Adrenal gland (tissue), 12 donors: ENCODE data around the gene LAMA2. TPM values are rescaled to one million over a fixed set of nuclear protein-coding genes. Genes with fewer than 3 reads are reported as not detected.

Experiments
- DNase-seq, 7 donors: peaks; one replicate each; pipeline ENCODE4 v3.0.0-alpha.2; 2019 to 2020
- H3K27ac ChIP-seq, 5 donors: fragments of 200-600 bp; sonication (generic) in 4 of 5; 1 replicate in 3 of 5; 2 replicates in 2 of 5; pipeline versions ENCODE4 v1.5.1 to v1.8.0; 2016 to 2020; ENCODE audit warnings: mild to moderate bottlenecking in 1 of 5
- H3K27me3 ChIP-seq: fragments of 200-600 bp; 2 replicates; pipeline ENCODE4 v1.8.0; 2021
- H3K36me3 ChIP-seq, 2 donors: fragments of 200-600 bp; replicated peaks in 1 of 2; 1 replicate in 1 of 2; 2 replicates in 1 of 2; pipeline versions ENCODE4 v1.5.1 to v1.8.0; 2018 to 2022
- H3K4me1 ChIP-seq, 2 donors: fragments of 200-600 bp; replicated peaks in 1 of 2; 1 replicate in 1 of 2; 2 replicates in 1 of 2; pipeline versions ENCODE4 v1.5.1 to v1.8.0; 2018 to 2021
- H3K4me3 ChIP-seq, 4 donors: fragments of 200-600 bp; sonication (generic) in 3 of 4; one replicate each; pipeline ENCODE4 v1.5.1; 2016 to 2018
- H3K9me3 ChIP-seq, 3 donors: fragments of 200-600 bp; sonication (generic) in 1 of 3; replicated peaks in 1 of 3; 1 replicate in 2 of 3; 2 replicates in 1 of 3; pipeline versions ENCODE4 v1.5.1 to v1.8.0; 2016 to 2021
- CTCF ChIP-seq, 6 experiments: fragments of 450-650 bp in 4 of 6; fragments of 200-600 bp in 2 of 6; sonication (generic) in 1 of 6; IDR thresholded peaks; 1 replicate in 5 of 6; 2 replicates in 1 of 6; pipeline versions ENCODE4 v1.5.1 to v1.8.0; 2016 to 2021; ENCODE audit warnings: antibody characterized with exemption in 6 of 6, mild to moderate bottlenecking in 2 of 6, moderate library complexity in 1 of 6
- POLR2A ChIP-seq, 2 donors: fragments of 450-650 bp; IDR thresholded peaks; one replicate each; pipeline ENCODE4 v1.6.1; 2017; ENCODE audit warnings: antibody characterized with exemption in 2 of 2, mild to moderate bottlenecking in 2 of 2, moderate library complexity in 1 of 2
- WGBS, 4 donors: extraction: QIAGEN DNeasy Blood & Tissue Kit in 2 of 4; methylation state at CpG; one replicate each; pipeline versions ENCODE4 v1.1.5 to v1.1.7; 2013 to 2017; 5-methylcytosine and 5-hydroxymethylcytosine counted together
- intact Hi-C, 2 donors: fragments of 100-400 bp; cut with DNase I; formaldehyde crosslinking; loops; one replicate each; pipeline versions ENCODE4 v1.14.1 to v1.15.0; 2022 to 2023
- polyA plus RNA-seq, 3 donors: library from polyadenylated mRNA; stranded (reverse); fragments of 200-250 nt in 2 of 3; fragments of 350-450 nt in 1 of 3; fragmentation: Illumina TruSeq in 1 of 3; extraction: RNeasy Lipid Tissue Mini Kit (QIAGEN cat#74804) in 1 of 3; gene quantifications; one replicate each; pipeline ENCODE4 v1.2.3, GENCODE V29; 2013 to 2014
- total RNA-seq, 9 donors: library from RNA; depleted of rRNA in 4 of 9; stranded (reverse); fragments of >200 nt in 4 of 9; fragments of 120-200 nt in 1 of 9; fragmentation: NEBNext Ultra II Directional in 1 of 9; extraction: Animal tissue kit (Norgen Biotek cat#: 25700) in 1 of 9; gene quantifications; one replicate each; pipeline versions ENCODE4 v1.1.0 to v1.2.4, GENCODE V29; 2013 to 2023
- donor health status: healthy with polysubstance abuse.
- donor health status: Bipolar disorder and iron deficiency.
- donor health status: DM: yes; HTN: yes; CAD: no.
- donor health status: DM: no; HTN: no; CAD: no.
- donor health status: DM: no; HTN: no; CAD: no.
- donor health status: DM: yes; HTN: yes; CAD: no.

LAMA2 gene
- total and polyA plus RNA-seq, 12 donors = 5.8 to 105 (median 38.9) TPM

- WGBS, 4 donors = 67 to 76% (median 73%) methylated on average over 6 to 7 of the region's 7 CpGs
- intact Hi-C loops = no loop called here
- no peaks in the 10 kb centered on the region for H3K27me3 ChIP-seq
Observed at GRCh38 chr6:129446272-129447197, 563.6 kb downstream of the LAMA2 start.

GRCh38 chr6:129447198-129447565 lies 564.2 kb downstream of the LAMA2 start:
- no peak overlapping the region for H3K4me3 ChIP-seq
- no peaks in the 10 kb centered on the region for H3K27me3 ChIP-seq
- WGBS, 4 donors = 74 to 96% (median 85%) methylated on average over 3 of the region's 3 CpGs
- DNase-seq = no peak
- H3K36me3 ChIP-seq = no peaks in the 10 kb centered on the region
- H3K4me1 ChIP-seq = peaks cover 0 to 8% of the 10 kb centered on the region in 2 donors
- no peaks in the 10 kb centered on the region for H3K9me3 ChIP-seq
- TF ChIP-seq POLR2A (IDR thresholded peaks at IDR 0.05) = no peak
- no peak for TF ChIP-seq CTCF (IDR thresholded peaks at IDR 0.05)
- intact Hi-C loops = no loop called here
- H3K27ac ChIP-seq = no peak overlapping the region

More at GRCh38 chr6:129446272-129447197, 563.6 kb downstream of the LAMA2 start:
- TF ChIP-seq CTCF (IDR thresholded peaks at IDR 0.05) (no peak), POLR2A (IDR thresholded peaks at IDR 0.05) (no peak)
- no peak for DNase-seq
- Histone ChIP-seq H3K36me3 (no peaks in the 10 kb centered on the region), H3K9me3 (no peaks in the 10 kb centered on the region), H3K4me1 (peaks cover 0 to 8% of the 10 kb centered on the region in 2 donors), H3K27ac (no peak overlapping the region), H3K4me3 (no peak overlapping the region)

- Histone ChIP-seq H3K27me3 (no peaks in the 10 kb centered on the region), H3K4me3 (no peak overlapping the region), H3K9me3 (no peaks in the 10 kb centered on the region), H3K36me3 (no peaks in the 10 kb centered on the region), H3K4me1 (peaks cover 0 to 8% of the 10 kb centered on the region in 2 donors), H3K27ac (no peak overlapping the region)
- no peak for TF ChIP-seq CTCF (IDR thresholded peaks at IDR 0.05)
- no peak for TF ChIP-seq POLR2A (IDR thresholded peaks at IDR 0.05)
- DNase-seq = no peak
- intact Hi-C loops = no loop called here
Observed at GRCh38 chr6:129448965-129449364, 566.0 kb downstream of the LAMA2 start.

GRCh38 chr6:129451187-129451586 lies 568.2 kb downstream of the LAMA2 start:
- Histone ChIP-seq H3K9me3 (no peaks in the 10 kb centered on the region), H3K4me1 (no peaks in the 10 kb centered on the region), H3K36me3 (no peaks in the 10 kb centered on the region), H3K4me3 (no peak overlapping the region), H3K27ac (no peak overlapping the region), H3K27me3 (no peaks in the 10 kb centered on the region)
- no peak for DNase-seq
- intact Hi-C loops = no loop called here
- TF ChIP-seq POLR2A (IDR thresholded peaks at IDR 0.05) = no peak
- no peak for TF ChIP-seq CTCF (IDR thresholded peaks at IDR 0.05)
